K562 (cell line): ENCODE measurements around the gene LSR. TPM values are rescaled to one million over a fixed set of nuclear protein-coding genes. Genes with fewer than 3 reads are reported as not detected.
A peak's percentile ranks its signal among the peaks of the same experiment; 100 is the strongest.

Experiments
- ATAC-seq: fragments of 200-7000 bp; cut with Tn5 transposase; 3 replicates; pipeline ENCODE4 v1.9.1; 2020; ENCODE audit warnings: moderate library complexity
- BruUV-seq: library from RNA; stranded (reverse); fragments of 400-500 nt; replicated peaks from 2 replicates; lab custom pipeline; 2021; lab: Mats Ljungman, UMichigan
- CTCF ChIA-PET: fragments of 300-600 bp; formaldehyde crosslinking; extraction: SDS; loops from one replicate; lab custom pipeline; 2021; ENCODE audit warnings: low intra/inter-chr PET ratio; lab: Yijun Ruan, JAX
- POLR2A ChIA-PET: fragments of 300-600, 350-650 bp; sonication (Branson Sonifier 250); formaldehyde crosslinking; extraction: SDS; loops from one replicate; lab custom pipeline; 2021; ENCODE audit warnings: antibody characterized with exemption, inconsistent platforms; lab: Yijun Ruan, JAX
- DNase-seq, 4 experiments: peaks; one replicate each; pipeline versions ENCODE4 v3.0.0 to v3.0.0-alpha.2; 2011 to 2018; ENCODE audit warnings: low spot score in 3 of 4, mixed read lengths in 3 of 4; ENCODE audit errors: extremely low read depth in 1 of 4
- FAIRE-seq: peaks from 2 replicates; lab custom pipeline; 2011; peaks lifted over from hg19 to GRCh38; lab: Jason Lieb, UNC
- H2AFZ ChIP-seq: 2 replicates; pipeline ENCODE4 v1.6.0; 2011; ENCODE audit warnings: low read depth, low read length, control low read depth, inconsistent platforms
- H3K27ac ChIP-seq: fragments of 200-600 bp; 3 replicates; pipeline ENCODE4 v1.8.0; 2011; ENCODE audit warnings: low read depth, mild to moderate bottlenecking, control low read depth, inconsistent platforms, low read length, moderate library complexity, mixed read lengths; ENCODE audit errors: extremely low read depth
- H3K27me3 ChIP-seq, 2 experiments: fragments of 300-600 bp in 1 of 2; 2 replicates in 1 of 2; 3 replicates in 1 of 2; pipeline versions ENCODE4 v1.6.0 to v1.8.0; 2011; ENCODE audit warnings: inconsistent platforms in 2 of 2, low read length in 2 of 2, mild to moderate bottlenecking in 1 of 2, mixed read lengths in 1 of 2, moderate library complexity in 1 of 2; ENCODE audit not compliant: control insufficient read depth in 2 of 2, insufficient read depth in 2 of 2
- H3K36me3 ChIP-seq: fragments of 300-600 bp; 3 replicates; pipeline ENCODE4 v1.8.0; 2011; ENCODE audit warnings: mild to moderate bottlenecking, low read length, inconsistent platforms; ENCODE audit not compliant: control insufficient read depth, insufficient read depth
- H3K4me1 ChIP-seq, 2 experiments: fragments of 200-600 bp in 1 of 2; replicated peaks in 1 of 2; 2 replicates in 1 of 2; 3 replicates in 1 of 2; pipeline versions ENCODE4 v1.5.1 to v1.8.0; 2011; ENCODE audit warnings: inconsistent platforms in 2 of 2, low read length in 2 of 2, mild to moderate bottlenecking in 1 of 2, mixed read lengths in 1 of 2, moderate library complexity in 1 of 2; ENCODE audit not compliant: control insufficient read depth in 2 of 2, insufficient read depth in 2 of 2
- H3K4me2 ChIP-seq: 2 replicates; pipeline ENCODE4 v1.6.1; 2011; ENCODE audit warnings: low read length, control low read depth, inconsistent platforms, mixed read lengths; ENCODE audit not compliant: insufficient read depth
- H3K4me3 ChIP-seq: fragments of 200-600 bp; sonication (generic), shearing (Covaris generic); 2 replicates; pipeline ENCODE4 v1.5.1; 2016; ENCODE audit warnings: control low read depth, inconsistent platforms
- H3K79me2 ChIP-seq: fragments of 200-600 bp; 3 replicates; pipeline ENCODE4 v1.8.0; 2011; ENCODE audit warnings: low read length, inconsistent platforms; ENCODE audit not compliant: control insufficient read depth, insufficient read depth
- H3K9ac ChIP-seq, 2 experiments: 2 replicates each; pipeline versions ENCODE4 v1.6.0 to v1.6.1; 2011; ENCODE audit warnings: low read depth in 2 of 2, low read length in 2 of 2, control low read depth in 1 of 2, inconsistent platforms in 1 of 2, mild to moderate bottlenecking in 1 of 2, mixed read lengths in 1 of 2; ENCODE audit not compliant: insufficient read depth in 1 of 2
- H3K9me1 ChIP-seq: one replicate; pipeline ENCODE4 v1.6.0; 2011; ENCODE audit warnings: inconsistent platforms, mild to moderate bottlenecking, low read length, moderate library complexity; ENCODE audit not compliant: control insufficient read depth, insufficient read depth
- H3K9me3 ChIP-seq: replicated peaks from 2 replicates; pipeline ENCODE4 v1.5.1; 2011; ENCODE audit warnings: low read depth, low read length, inconsistent platforms; ENCODE audit not compliant: control insufficient read depth, insufficient read depth
- H4K20me1 ChIP-seq: replicated peaks from 2 replicates; pipeline ENCODE4 v1.6.1; 2011; ENCODE audit warnings: low read length, inconsistent platforms, mixed read lengths; ENCODE audit not compliant: control insufficient read depth, insufficient read depth
- C11orf30 ChIP-seq: fragments of 450-650 bp; IDR thresholded peaks from 2 replicates; pipeline ENCODE4 v1.6.1; 2016; ENCODE audit warnings: low read depth, mild to moderate bottlenecking
- MCM5 ChIP-seq: fragments of 450-650 bp; IDR thresholded peaks from 2 replicates; pipeline ENCODE4 v1.6.1; 2016; ENCODE audit warnings: low read depth
- RBM25 ChIP-seq: fragments of 200-400 bp; formaldehyde crosslinking; IDR thresholded peaks from 2 replicates; pipeline ENCODE4 v1.6.1; 2018; ENCODE audit warnings: low read length, low read depth, moderate library complexity; ENCODE audit not compliant: severe bottlenecking
- ZNF316 ChIP-seq: fragments of 450-650 bp; IDR thresholded peaks from 2 replicates; pipeline ENCODE4 v1.6.1; 2016
- ZSCAN32 ChIP-seq: fragments of 450-650 bp; formaldehyde crosslinking; IDR thresholded peaks from 2 replicates; pipeline ENCODE4 v1.4.0; 2020; ENCODE audit warnings: mild to moderate bottlenecking, moderate library complexity
- WGBS: fragments of 100-300 bp; shearing (Covaris generic); methylation state at CpG from one replicate; pipeline ENCODE4 v1.1.6; 2016; ENCODE audit warnings: low coverage, mixed read lengths; ENCODE audit not compliant: insufficient coverage; ENCODE audit errors: missing lambda C conversion rate; 5-methylcytosine and 5-hydroxymethylcytosine counted together
- in situ Hi-C: fragments of 300-500 bp; cut with MboI; formaldehyde crosslinking; loops from 4 replicates; pipeline ENCODE4 v1.15.0; 2018; ENCODE audit warnings: inconsistent platforms, mixed read lengths
- intact Hi-C: fragments of 100-400 bp; cut with micrococcal nuclease; formaldehyde crosslinking; loops from 2 replicates; pipeline ENCODE4 v1.14.2; 2022
- polyA plus RNA-seq, 8 experiments: library from polyadenylated mRNA; depleted of rRNA in 4 of 8; stranded (reverse) in 5 of 8; unstranded in 3 of 8; fragments of >200 nt; fragmentation: Nextera tagmentation in 2 of 8; fragmentation: Illumina TruSeq in 1 of 8; extraction: Ambion mirVana in 2 of 8; extraction: Trizol in 1 of 8; gene quantifications; 2 replicates each; pipeline versions ENCODE4 v1.2.1 to v1.2.3, GENCODE V29; 2011 to 2014; ENCODE audit warnings: inconsistent platforms in 1 of 8, missing spikeins in 1 of 8
- total RNA-seq, 7 experiments: library from RNA; depleted of rRNA in 6 of 7; stranded (reverse); fragments of >200 nt in 6 of 7; fragmentation: Illumina TruSeq in 2 of 7; extraction: Trizol in 2 of 7; gene quantifications; 2 replicates each; pipeline versions ENCODE4 v1.2.1 to v1.2.3, GENCODE V29; 2011 to 2021; ENCODE audit warnings: low replicate concordance in 1 of 7

The LSR gene
- total and polyA plus RNA-seq, 9 of the 15 experiments (the other 6 are each of a cell fraction or from before 2014, with no cell fraction given), result 0.44 to 87.9 (median 28.0) TPM

- H3K9ac ChIP-seq, result no peak overlapping the region
- no peaks in the 10 kb centered on the region for H3K36me3 ChIP-seq
- 46% methylated on average over 5 of the region's 5 CpGs for WGBS
- no peak for TF ChIP-seq ZSCAN32 (CRISPR knock-in tag)
- TF ChIP-seq RBM25, result no peak
- ATAC-seq (no peak), FAIRE-seq (no peak), DNase-seq (no peak)
- no peak overlapping the region for H3K4me2 ChIP-seq
- BruUV-seq, result no TSS peak
- H3K4me1 ChIP-seq, result peaks cover 6 to 32% of the 10 kb centered on the region in 2 experiments; a peak in 4 of 5 replicates
- H3K9me1 ChIP-seq, result no peaks in the 10 kb centered on the region
- intact Hi-C loops, result no loop called here
- in situ Hi-C loops, result no loop called here
- no peak overlapping the region for H3K27ac ChIP-seq
- ChIA-PET CTCF (no interaction called here), POLR2A (interaction anchor here (0.7 to 1.6 kb wide), 3 partner anchors 10 to 15 kb away, joined by 4 to 7 read pairs (median 6); no protein-coding TSS in a partner anchor)
- H3K9me3 ChIP-seq, result no peaks in the 10 kb centered on the region
- no peak overlapping the region for H3K4me3 ChIP-seq
- no peaks in the 10 kb centered on the region for H3K79me2 ChIP-seq
- H4K20me1 ChIP-seq, result no peaks in the 10 kb centered on the region
- H2AFZ ChIP-seq, result no peak overlapping the region
- peaks cover 2 to 12% of the 10 kb centered on the region in 2 experiments; a peak in 2 of 5 replicates for H3K27me3 ChIP-seq
Observed at GRCh38 chr19:35288906-35289305, 40.1 kb downstream of the LSR start.

- Histone ChIP-seq H2AFZ (no peak overlapping the region), H3K4me1 (peaks cover 8 to 35% of the 10 kb centered on the region in 2 experiments; a peak in 4 of 5 replicates), H3K4me3 (no peak overlapping the region), H3K27ac (no peak overlapping the region), H3K9me1 (no peaks in the 10 kb centered on the region), H3K9me3 (no peaks in the 10 kb centered on the region), H3K9ac (peak overlapping the region in 1 of 2 experiments; percentile 13; a peak in 1 of 4 replicates), H3K27me3 (peaks cover 2 to 12% of the 10 kb centered on the region in 2 experiments; a peak in 2 of 5 replicates), H3K79me2 (no peaks in the 10 kb centered on the region), H4K20me1 (no peaks in the 10 kb centered on the region), H3K4me2 (no peak overlapping the region), H3K36me3 (no peaks in the 10 kb centered on the region)
- no TSS peak for BruUV-seq
- in situ Hi-C loops (no loop called here), intact Hi-C loops (no loop called here)
- 22% methylated on average over 14 of the region's 20 CpGs for WGBS
- ChIA-PET CTCF (no interaction called here), POLR2A (interaction anchor here (0.7 to 1.6 kb wide), 5 partner anchors 10 to 207 kb away, joined by 3 to 7 read pairs (median 3); no protein-coding TSS in a partner anchor)
- TF ChIP-seq C11orf30 (peak; percentile 57), ZNF316 (peak; percentile 56; the same call in 1 of the 2 replicates), MCM5 (no peak)
- ATAC-seq (no peak), FAIRE-seq (no peak), DNase-seq (no peak)
Observed at GRCh38 chr19:35290381-35291127, 41.8 kb downstream of the LSR start.
